Ishikawa (cell line): ENCODE measurements around the gene SH3PXD2A.

Experiments used
- CEBPB ChIP-seq: IDR thresholded peaks from 2 replicates; pipeline ENCODE4 v1.6.1; 2012
- CREB1 ChIP-seq: IDR thresholded peaks from 2 replicates; pipeline ENCODE4 v1.6.1; 2012; ENCODE audit warnings: low read depth
- EGR1 ChIP-seq: IDR thresholded peaks from 2 replicates; pipeline ENCODE4 v1.6.1; 2012
- EP300 ChIP-seq: IDR thresholded peaks from 2 replicates; pipeline ENCODE4 v1.6.1; 2012; ENCODE audit warnings: borderline replicate concordance
- FOXM1 ChIP-seq: IDR thresholded peaks from 2 replicates; pipeline ENCODE4 v1.6.1; 2012; ENCODE audit warnings: low read depth, borderline replicate concordance
- MAX ChIP-seq: IDR thresholded peaks from 2 replicates; pipeline ENCODE4 v1.6.1; 2012
- NFIC ChIP-seq: IDR thresholded peaks from 2 replicates; pipeline ENCODE4 v1.6.1; 2012
- RAD21 ChIP-seq: IDR thresholded peaks from 2 replicates; pipeline ENCODE4 v1.6.1; 2012; ENCODE audit warnings: low read depth
- REST ChIP-seq: IDR thresholded peaks from 2 replicates; pipeline ENCODE4 v1.6.1; 2012; ENCODE audit warnings: low read depth, mild to moderate bottlenecking
- TAF1 ChIP-seq: IDR thresholded peaks from 2 replicates; pipeline ENCODE4 v1.6.1; 2012; ENCODE audit warnings: low read depth, mild to moderate bottlenecking
- TCF12 ChIP-seq: IDR thresholded peaks from 2 replicates; pipeline ENCODE4 v1.6.1; 2012; ENCODE audit warnings: low read depth
- TEAD4 ChIP-seq: IDR thresholded peaks from 2 replicates; pipeline ENCODE4 v1.6.1; 2012
- USF1 ChIP-seq: IDR thresholded peaks from 2 replicates; pipeline ENCODE4 v1.6.1; 2012
- YY1 ChIP-seq: IDR thresholded peaks from 2 replicates; pipeline ENCODE4 v1.6.1; 2012; ENCODE audit warnings: low read depth
- ZBTB7A ChIP-seq: IDR thresholded peaks from 2 replicates; pipeline ENCODE4 v1.6.1; 2012; ENCODE audit warnings: low read depth

The SH3PXD2A gene

GRCh38 chr10:103637927-103638557 is 217.3 kb downstream of the SH3PXD2A start:
- TF ChIP-seq FOXM1 (no peak), NFIC (no peak), CREB1 (no peak), CEBPB (no peak), TAF1 (no peak), RAD21 (no peak), EP300 (no peak), EGR1 (no peak), MAX (no peak), REST (no peak), ZBTB7A (no peak), YY1 (no peak)

- TF ChIP-seq ZBTB7A (no peak), NFIC (no peak), USF1 (no peak), TCF12 (no peak), EP300 (no peak), MAX (no peak), EGR1 (no peak), TEAD4 (no peak), TAF1 (no peak), REST (no peak), CREB1 (no peak), FOXM1 (no peak), RAD21 (no peak), CEBPB (no peak), YY1 (no peak)
Measured at GRCh38 chr10:103637011-103637410, 218.4 kb downstream of the SH3PXD2A start.

- TF ChIP-seq FOXM1 (no peak), USF1 (no peak), YY1 (no peak), EP300 (no peak), ZBTB7A (no peak), TAF1 (no peak), TCF12 (no peak), TEAD4 (no peak), CEBPB (no peak), MAX (no peak), CREB1 (no peak), REST (no peak), NFIC (no peak), RAD21 (no peak), EGR1 (no peak)
Measured at GRCh38 chr10:103636492-103636891, 218.9 kb downstream of the SH3PXD2A start.

- TF ChIP-seq MAX = no peak
- TF ChIP-seq ZBTB7A = no peak
- TF ChIP-seq USF1 = no peak
- no peak for TF ChIP-seq EGR1
- no peak for TF ChIP-seq TCF12
- no peak for TF ChIP-seq REST
- no peak for TF ChIP-seq TAF1
- TF ChIP-seq EP300 = no peak
- TF ChIP-seq CREB1 = no peak
- TF ChIP-seq NFIC = no peak
- TF ChIP-seq YY1 = no peak
- no peak for TF ChIP-seq TEAD4
- TF ChIP-seq CEBPB = no peak
- no peak for TF ChIP-seq FOXM1
- TF ChIP-seq RAD21 = no peak
Measured at GRCh38 chr10:103635580-103635979, 219.8 kb downstream of the SH3PXD2A start.
